Hepatocyte (in vitro differentiated cells): ENCODE results near the gene TSHZ3.

Source experiments
- CTCF ChIP-seq: fragments of 200-600 bp; sonication (generic); IDR thresholded peaks from 2 replicates; pipeline ENCODE4 v1.5.1; 2016; ENCODE audit warnings: antibody characterized with exemption, mild to moderate bottlenecking; ENCODE audit not compliant: poor library complexity
- EZH2 ChIP-seq: fragments of 200-600 bp; sonication (generic); IDR thresholded peaks from 2 replicates; pipeline ENCODE4 v1.6.1; 2016; ENCODE audit warnings: antibody characterized with exemption, mild to moderate bottlenecking, borderline replicate concordance

GRCh38 chr19:31364963-31365362 lies 15.7 kb upstream of the TSHZ3 start:
- TF ChIP-seq CTCF (no peak), EZH2 (no peak)
